H1 (cell line): ENCODE measurements around the gene ATXN2. TPM values are rescaled to one million over a fixed set of nuclear protein-coding genes. Genes with fewer than 3 reads are reported as not detected.

Experiments used
- CTCF ChIA-PET: fragments of 300-600 bp; sonication (Branson Sonifier 250); formaldehyde crosslinking; loops from one replicate; lab custom pipeline; 2021; ENCODE audit not compliant: partially characterized antibody; lab: Charles Lee
- POLR2A ChIA-PET: fragments of 300-600 bp; sonication (Branson Sonifier 250); formaldehyde crosslinking; loops from one replicate; lab custom pipeline; 2021; ENCODE audit warnings: inconsistent platforms; ENCODE audit not compliant: partially characterized antibody; lab: Charles Lee
- DNase-seq, 2 experiments: peaks; one replicate each; pipeline versions ENCODE4 v3.0.0 to v3.0.0-alpha.2; 2010 to 2022; ENCODE audit warnings: low spot score in 2 of 2, low read depth in 1 of 2, mixed read lengths in 1 of 2
- FAIRE-seq: peaks from 2 replicates; lab custom pipeline; 2011; peaks lifted over from hg19 to GRCh38; lab: Jason Lieb, UNC
- H2AFZ ChIP-seq: 2 replicates; pipeline ENCODE4 v1.8.1; 2012; ENCODE audit warnings: low read length, inconsistent platforms
- H2AK5ac ChIP-seq: 2 replicates; pipeline ENCODE4 v1.6.1; 2013; ENCODE audit warnings: low read depth, low read length
- H2BK120ac ChIP-seq: replicated peaks from 2 replicates; pipeline ENCODE3; 2013; ENCODE audit warnings: low read depth, low read length, inconsistent platforms
- H2BK12ac ChIP-seq: 2 replicates; pipeline ENCODE4 v1.6.1; 2013; ENCODE audit warnings: low read depth, low read length
- H2BK15ac ChIP-seq: 2 replicates; pipeline ENCODE4 v1.6.1; 2013; ENCODE audit warnings: low read length
- H2BK20ac ChIP-seq: 2 replicates; pipeline ENCODE4 v1.6.1; 2013; ENCODE audit warnings: low read length
- H2BK5ac ChIP-seq: 2 replicates; pipeline ENCODE4 v1.6.1; 2013; ENCODE audit warnings: low read depth, low read length
- H3K14ac ChIP-seq: 2 replicates; pipeline ENCODE4 v1.6.1; 2013; ENCODE audit warnings: inconsistent platforms; ENCODE audit not compliant: insufficient read length
- H3K18ac ChIP-seq: 2 replicates; pipeline ENCODE4 v1.6.1; 2013; ENCODE audit warnings: low read length; ENCODE audit errors: extremely low read depth
- H3K23ac ChIP-seq: 2 replicates; pipeline ENCODE4 v1.6.1; 2013; ENCODE audit warnings: inconsistent platforms; ENCODE audit not compliant: insufficient read length
- H3K23me2 ChIP-seq: 2 replicates; pipeline ENCODE4 v1.6.1; 2013; ENCODE audit warnings: low read depth, low read length
- H3K27ac ChIP-seq: 2 replicates; pipeline ENCODE4 v1.6.1; 2011; ENCODE audit warnings: low read depth, low read length, inconsistent platforms
- H3K27me3 ChIP-seq, 4 experiments: replicated peaks in 1 of 4; 1 replicate in 1 of 4; 2 replicates in 3 of 4; pipeline versions ENCODE4 v1.6.1 to v1.8.1; 2011 to 2013; ENCODE audit warnings: low read length in 3 of 4, mild to moderate bottlenecking in 3 of 4, inconsistent platforms in 2 of 4, mixed read lengths in 2 of 4, moderate library complexity in 1 of 4; ENCODE audit not compliant: control insufficient read depth in 3 of 4, insufficient read depth in 3 of 4; ENCODE audit errors: extremely low read depth in 1 of 4
- H3K36me3 ChIP-seq, 4 experiments: 2 replicates each; pipeline versions ENCODE4 v1.6.1 to v1.8.1; 2011 to 2013; ENCODE audit warnings: mild to moderate bottlenecking in 4 of 4, low read length in 3 of 4, moderate library complexity in 2 of 4, control low read depth in 1 of 4, inconsistent platforms in 1 of 4; ENCODE audit not compliant: insufficient read depth in 4 of 4, control insufficient read depth in 2 of 4
- H3K4ac ChIP-seq: replicated peaks from 2 replicates; pipeline ENCODE3; 2013; ENCODE audit warnings: low read length, low read depth, mixed read lengths, inconsistent platforms; ENCODE audit not compliant: insufficient read length
- H3K4me1 ChIP-seq, 4 experiments: replicated peaks in 1 of 4; 1 replicate in 1 of 4; 2 replicates in 3 of 4; pipeline versions ENCODE4 v1.6.1 to v1.8.1; 2011 to 2013; ENCODE audit warnings: low read length in 3 of 4, inconsistent platforms in 2 of 4, mixed read lengths in 1 of 4; ENCODE audit not compliant: insufficient read depth in 4 of 4, control insufficient read depth in 3 of 4
- H3K4me2 ChIP-seq, 2 experiments: 2 replicates each; pipeline versions ENCODE4 v1.6.1 to v1.8.1; 2011 to 2013; ENCODE audit warnings: low read depth in 2 of 2, low read length in 2 of 2, control low read depth in 1 of 2, inconsistent platforms in 1 of 2, mild to moderate bottlenecking in 1 of 2; ENCODE audit not compliant: insufficient read depth in 1 of 2
- H3K4me3 ChIP-seq, 4 experiments: fragments of 200-600, 300-600 bp in 1 of 4; sonication (generic), shearing (Covaris generic), sonication (Bioruptor Twin) in 1 of 4; 2 replicates each; pipeline versions ENCODE4 v1.5.1 to v1.8.1; 2011 to 2016; ENCODE audit warnings: low read length in 4 of 4, low read depth in 3 of 4, control low read depth in 2 of 4, inconsistent platforms in 2 of 4, mild to moderate bottlenecking in 2 of 4, mixed read lengths in 1 of 4, moderate library complexity in 1 of 4; ENCODE audit not compliant: insufficient read depth in 2 of 4; ENCODE audit errors: extremely low read depth in 1 of 4
- H3K56ac ChIP-seq: replicated peaks from 2 replicates; pipeline ENCODE3; 2013; ENCODE audit warnings: low read depth, mild to moderate bottlenecking, mixed read lengths, low read length, inconsistent platforms; ENCODE audit not compliant: insufficient read length
- H3K79me1 ChIP-seq: 2 replicates; pipeline ENCODE4 v1.6.1; 2013; ENCODE audit warnings: low read depth, low read length, control low read depth
- H3K79me2 ChIP-seq, 2 experiments: 2 replicates each; pipeline versions ENCODE4 v1.6.1 to v1.8.1; 2012 to 2013; ENCODE audit warnings: low read length in 2 of 2, mild to moderate bottlenecking in 2 of 2, inconsistent platforms in 1 of 2; ENCODE audit not compliant: insufficient read depth in 2 of 2, control insufficient read depth in 1 of 2
- H3K9ac ChIP-seq, 4 experiments: replicated peaks in 1 of 4; 1 replicate in 1 of 4; 2 replicates in 3 of 4; pipeline versions ENCODE4 v1.6.1 to v1.8.1; 2011 to 2013; ENCODE audit warnings: low read depth in 3 of 4, low read length in 3 of 4, control low read depth in 2 of 4, mild to moderate bottlenecking in 2 of 4, moderate library complexity in 2 of 4, inconsistent platforms in 1 of 4; ENCODE audit errors: extremely low read depth in 1 of 4
- H3K9me3 ChIP-seq, 2 experiments: 2 replicates each; pipeline versions ENCODE4 v1.6.1 to v1.8.1; 2012 to 2013; ENCODE audit warnings: mild to moderate bottlenecking in 2 of 2, moderate library complexity in 2 of 2, control low read depth in 1 of 2, inconsistent platforms in 1 of 2, low read depth in 1 of 2, low read length in 1 of 2, mixed read lengths in 1 of 2; ENCODE audit not compliant: insufficient read depth in 2 of 2
- H4K20me1 ChIP-seq, 2 experiments: replicated peaks in 1 of 2; 2 replicates each; pipeline versions ENCODE3 to v1.8.1; 2011 to 2013; ENCODE audit warnings: inconsistent platforms in 2 of 2, low read length in 2 of 2, mild to moderate bottlenecking in 1 of 2; ENCODE audit not compliant: insufficient read depth in 2 of 2, control insufficient read depth in 1 of 2
- H4K5ac ChIP-seq: 2 replicates; pipeline ENCODE4 v1.6.1; 2013; ENCODE audit warnings: low read length, low read depth, mixed read lengths, inconsistent platforms; ENCODE audit not compliant: insufficient read length
- H4K8ac ChIP-seq: 2 replicates; pipeline ENCODE4 v1.8.0; 2013; ENCODE audit warnings: mild to moderate bottlenecking, moderate library complexity, low read length, inconsistent platforms; ENCODE audit not compliant: insufficient read depth; ENCODE audit errors: extremely low read depth
- H4K91ac ChIP-seq: replicated peaks from 2 replicates; pipeline ENCODE3; 2013; ENCODE audit warnings: low read length, mixed read lengths, inconsistent platforms; ENCODE audit not compliant: insufficient read length
- CEBPB ChIP-seq: IDR thresholded peaks from 2 replicates; pipeline ENCODE4 v1.6.1; 2012; ENCODE audit warnings: low read depth, low read length
- EP300 ChIP-seq, 2 experiments: IDR thresholded peaks; 1 replicate in 1 of 2; 2 replicates in 1 of 2; pipeline ENCODE4 v1.6.1; 2011 to 2012; ENCODE audit warnings: low read depth in 2 of 2, low read length in 2 of 2, mild to moderate bottlenecking in 2 of 2, borderline replicate concordance in 1 of 2, inconsistent platforms in 1 of 2, moderate library complexity in 1 of 2
- FOSL1 ChIP-seq: IDR thresholded peaks from 2 replicates; pipeline ENCODE4 v1.6.1; 2011; ENCODE audit warnings: mild to moderate bottlenecking, low read depth, low read length, moderate library complexity; ENCODE audit not compliant: insufficient read depth
- KDM1A ChIP-seq: fragments of 200-600, 300-600 bp; sonication (generic); IDR thresholded peaks from 2 replicates; pipeline ENCODE4 v1.7.1; 2016; ENCODE audit warnings: mild to moderate bottlenecking, low read length, borderline replicate concordance
- NRF1 ChIP-seq: IDR thresholded peaks from 2 replicates; pipeline ENCODE4 v1.6.1; 2011; ENCODE audit warnings: mild to moderate bottlenecking, low read depth, low read length, improper control_type of control experiment
- PHF8 ChIP-seq: fragments of 200-600 bp; sonication (generic); conservative IDR thresholded peaks from 2 replicates; pipeline ENCODE4 v1.7.1; 2012; ENCODE audit warnings: low read depth, mild to moderate bottlenecking, inconsistent platforms, low read length, moderate library complexity
- POLR2A ChIP-seq, 2 experiments: IDR thresholded peaks; 1 replicate in 1 of 2; 2 replicates in 1 of 2; pipeline ENCODE4 v1.6.1; 2011; ENCODE audit warnings: low read depth in 2 of 2, low read length in 2 of 2, mild to moderate bottlenecking in 2 of 2; ENCODE audit errors: control extremely low read depth in 1 of 2
- SAP30 ChIP-seq: fragments of 300-600 bp; sonication (generic); IDR thresholded peaks from 2 replicates; pipeline ENCODE4 v1.7.1; 2012; ENCODE audit warnings: low read length, moderate library complexity, mild to moderate bottlenecking, inconsistent platforms; ENCODE audit not compliant: insufficient read depth, insufficient replicate concordance
- SIN3A ChIP-seq, 2 experiments: IDR thresholded peaks in 1 of 2; conservative IDR thresholded peaks in 1 of 2; 2 replicates each; pipeline ENCODE4 v1.6.1; 2011 to 2012; ENCODE audit warnings: low read length in 2 of 2, improper control_type of control experiment in 1 of 2, low read depth in 1 of 2, mild to moderate bottlenecking in 1 of 2
- WGBS, 2 experiments: shearing (Covaris generic) in 1 of 2; methylation state at CpG; one replicate each; pipeline versions ENCODE4 v1.1.6 to v1.1.7; 2013 to 2015; ENCODE audit warnings: low lambda C conversion rate in 2 of 2, mixed read lengths in 2 of 2, inconsistent platforms in 1 of 2, low coverage in 1 of 2, missing lambda C conversion rate in 1 of 2; ENCODE audit not compliant: insufficient replicate concordance in 2 of 2, insufficient coverage in 1 of 2, insufficient read length in 1 of 2; ENCODE audit errors: extremely low coverage in 1 of 2, missing lambda C conversion rate in 1 of 2; 5-methylcytosine and 5-hydroxymethylcytosine counted together
- polyA plus RNA-seq, 7 experiments: library from polyadenylated mRNA; depleted of rRNA in 3 of 7; stranded (reverse) in 5 of 7; unstranded in 2 of 7; fragments of >200 nt in 5 of 7; fragments of 200-250 nt in 2 of 7; gene quantifications; 1 replicate in 5 of 7; 2 replicates in 1 of 7; 4 replicates in 1 of 7; pipeline versions ENCODE4 v1.2.1 to v1.2.3, GENCODE V29; 2011 to 2013; ENCODE audit warnings: missing spikeins in 2 of 7, mixed read lengths in 2 of 7
- total RNA-seq: library from RNA; stranded (reverse); fragmentation: NEBNext Ultra II Directional; extraction: Animal tissue kit (Norgen Biotek cat#: 25700); gene quantifications from 2 replicates; pipeline ENCODE4 v1.2.1, GENCODE V29; 2021

ATXN2 gene
- total and polyA plus RNA-seq, 2 of the 8 experiments (the other 6 are each of a cell fraction or from before 2014, with no cell fraction given): 46.6 to 80.7 TPM

DNA sequence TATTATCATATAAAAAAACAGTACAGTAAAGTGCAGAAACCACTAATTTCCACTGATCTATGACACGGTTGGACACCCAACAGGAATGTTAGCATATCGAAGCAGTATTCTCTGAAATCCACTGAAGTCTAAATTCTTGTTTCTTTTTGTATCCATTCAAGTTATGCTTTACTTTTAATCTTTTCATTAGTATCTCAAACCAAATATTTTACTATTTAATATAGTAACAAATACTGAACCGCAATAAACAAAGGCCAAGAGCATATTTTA, 41.1 kb downstream of the ATXN2 start:
- POLR2A ChIA-PET: no interaction called here
- no peaks in the 10 kb centered on the region for H3K23me2 ChIP-seq
- H2BK12ac ChIP-seq: no peak overlapping the region
- H3K4me2 ChIP-seq: no peak overlapping the region
- H3K36me3 ChIP-seq: peaks cover 0 to 3% (median 0%) of the 10 kb centered on the region in 4 experiments; a peak in 1 of 8 replicates
- H2AFZ ChIP-seq: no peak overlapping the region
- H3K27me3 ChIP-seq: no peaks in the 10 kb centered on the region
- H4K20me1 ChIP-seq: peaks cover 4% of the 10 kb centered on the region in 2 experiments
- no peak overlapping the region for H4K8ac ChIP-seq
- no peak for FAIRE-seq
- no peak overlapping the region for H3K23ac ChIP-seq
- no peak overlapping the region for H3K27ac ChIP-seq
- H2AK5ac ChIP-seq: no peak overlapping the region
- no peaks in the 10 kb centered on the region for H3K4me1 ChIP-seq
- no peak overlapping the region for H2BK15ac ChIP-seq
- H3K9me3 ChIP-seq: no peaks in the 10 kb centered on the region
- no peak overlapping the region for H2BK20ac ChIP-seq
- H3K14ac ChIP-seq: no peak overlapping the region
- CTCF ChIA-PET: interaction anchor here (1.2 kb wide), 1 partner anchor 949 kb away, joined by 3 read pairs; no protein-coding TSS in a partner anchor
- 92% methylated on average over 3 of the region's 3 CpGs; no CpG with 5 or more reads in 1 of the 2 experiments for WGBS, 2 experiments
- no peak overlapping the region for H3K4me3 ChIP-seq
- peaks cover 3 to 79% of the 10 kb centered on the region in 2 experiments; a peak in 2 of 4 replicates for H3K79me2 ChIP-seq
- H3K4ac ChIP-seq: no peak overlapping the region
- no peak overlapping the region for H3K9ac ChIP-seq
- no peak overlapping the region for H4K5ac ChIP-seq
- no peak overlapping the region for H4K91ac ChIP-seq
- H2BK120ac ChIP-seq: no peak overlapping the region
- H3K18ac ChIP-seq: no peak overlapping the region
- H2BK5ac ChIP-seq: no peak overlapping the region
- H3K56ac ChIP-seq: no peak overlapping the region
- TF ChIP-seq POLR2A (IDR thresholded peaks at IDR 0.05; ENCODE audit: control extremely low read depth in 1 of 2, low read depth in 2 of 2, low read length in 2 of 2): no peak
- no peak for TF ChIP-seq PHF8
- TF ChIP-seq NRF1: no peak
- no peak for TF ChIP-seq SIN3A (conservative IDR thresholded peaks at IDR 0.05 in 1 of 2, IDR thresholded peaks at IDR 0.05 in 1 of 2; ENCODE audit: low read depth in 1 of 2, low read length in 2 of 2)
- no peak for TF ChIP-seq CEBPB
- TF ChIP-seq FOSL1: no peak
- TF ChIP-seq EP300 (IDR thresholded peaks at IDR 0.05; ENCODE audit: borderline replicate concordance in 1 of 2, low read depth in 2 of 2, low read length in 2 of 2): no peak
- no peak for TF ChIP-seq KDM1A
- no peak for TF ChIP-seq SAP30
- no peaks in the 10 kb centered on the region for H3K79me1 ChIP-seq
- DNase-seq: no peak
